ENCODE results near the gene BAIAP3. TPM values are rescaled to one million over a fixed set of nuclear protein-coding genes. Genes with fewer than 3 reads are reported as not detected.

The BAIAP3 gene
- total and polyA plus RNA-seq, 10 of the 15 experiments (the other 5 are each of a cell fraction or from before 2014, with no cell fraction given), result 0.03 to 0.56 (median 0.17) TPM; not detected in 3

GRCh38 chr16:1394367-1394951 lies 61.0 kb downstream of the BAIAP3 start:
- POLR2A ChIA-PET, result no interaction called here

More at GRCh38 chr16:1394367-1394951, 61.0 kb downstream of the BAIAP3 start:
- Histone ChIP-seq H3K9ac (ENCODE audit: control insufficient read depth, insufficient read depth, low read length) (no peak overlapping the region), H3K4me1 (ENCODE audit: control insufficient read depth, insufficient read depth, low read length) (no peaks in the 10 kb centered on the region), H4K20me1 (ENCODE audit: control insufficient read depth, insufficient read depth) (no peaks in the 10 kb centered on the region), H3K9me3 (replicated peaks; ENCODE audit: control insufficient read depth, insufficient read depth, low read length) (no peaks in the 10 kb centered on the region), H3K27me3 (replicated peaks in 1 of 2; ENCODE audit: control insufficient read depth in 2 of 2, insufficient read depth in 2 of 2, low read length in 1 of 2) (no peaks in the 10 kb centered on the region), H3K36me3 (ENCODE audit: control insufficient read depth in 2 of 2, insufficient read depth in 2 of 2, low read length in 1 of 2) (no peaks in the 10 kb centered on the region; a peak in 1 of 4 replicates), H2AFZ (ENCODE audit: control insufficient read depth, low read depth, low read length) (no peak overlapping the region), H3K27ac (ENCODE audit: control insufficient read depth, insufficient read depth) (no peak overlapping the region), H3K4me3 (no peak overlapping the region), H3K79me2 (ENCODE audit: control insufficient read depth, insufficient read depth, low read length) (no peaks in the 10 kb centered on the region), H3K4me2 (ENCODE audit: control insufficient read depth, insufficient read depth) (no peak overlapping the region)
- 87% methylated on average over 19 of the region's 19 CpGs for WGBS (ENCODE audit: insufficient coverage, insufficient replicate concordance, low lambda C conversion rate, missing lambda C conversion rate)
- ChIA-PET CTCF (no interaction called here), RAD21 (ENCODE audit: unreplicated experiment) (interaction anchor here (0.6 kb wide), 1 partner anchor 10 kb away, joined by 4 read pairs; no protein-coding TSS in a partner anchor), SMC1A (ENCODE audit: uncharacterized antibody, unreplicated experiment) (no interaction called here)
- no peak for FAIRE-seq
- DNase-seq (ENCODE audit: low read depth, low spot score), result no peak
- ATAC-seq, result no peak
- in situ Hi-C loops (cut with MboI) (no loop called here), intact Hi-C loops (cut with micrococcal nuclease; ENCODE audit: unreplicated experiment) (no loop called here)
- BruUV-seq (replicated peaks), result no TSS peak
- TF ChIP-seq HDGF (IDR thresholded peaks at IDR 0.05) (no peak), WRNIP1 (IDR thresholded peaks at IDR 0.05; ENCODE audit: borderline replicate concordance, low read depth, low read length) (no peak), BHLHE40 (IDR thresholded peaks at IDR 0.05; ENCODE audit: borderline replicate concordance in 1 of 2, low read depth in 2 of 2, low read length in 1 of 2) (no peak), BACH1 (IDR thresholded peaks at IDR 0.05; ENCODE audit: borderline replicate concordance) (no peak), MEF2B (IDR thresholded peaks at IDR 0.05; ENCODE audit: partially characterized antibody, poor library complexity, severe bottlenecking) (no peak), RAD21 (IDR thresholded peaks at IDR 0.05; ENCODE audit: insufficient read depth, low read depth, low read length) (no peak), SREBF2 (IDR thresholded peaks at IDR 0.05; ENCODE audit: low read length) (no peak), IRF4 (IDR thresholded peaks at IDR 0.05; ENCODE audit: low read depth, low read length) (no peak), HCFC1 (IDR thresholded peaks at IDR 0.05; ENCODE audit: low read length) (no peak), KDM1A (IDR thresholded peaks at IDR 0.05; ENCODE audit: borderline replicate concordance) (no peak), ETV6 (conservative IDR thresholded peaks at IDR 0.05 in 1 of 2, IDR thresholded peaks at IDR 0.05 in 1 of 2; ENCODE audit: borderline replicate concordance in 1 of 2, low read depth in 1 of 2) (no peak), ATF7 (IDR thresholded peaks at IDR 0.05; ENCODE audit: low read depth) (no peak)
- TF ChIP-seq, protein P1, sequence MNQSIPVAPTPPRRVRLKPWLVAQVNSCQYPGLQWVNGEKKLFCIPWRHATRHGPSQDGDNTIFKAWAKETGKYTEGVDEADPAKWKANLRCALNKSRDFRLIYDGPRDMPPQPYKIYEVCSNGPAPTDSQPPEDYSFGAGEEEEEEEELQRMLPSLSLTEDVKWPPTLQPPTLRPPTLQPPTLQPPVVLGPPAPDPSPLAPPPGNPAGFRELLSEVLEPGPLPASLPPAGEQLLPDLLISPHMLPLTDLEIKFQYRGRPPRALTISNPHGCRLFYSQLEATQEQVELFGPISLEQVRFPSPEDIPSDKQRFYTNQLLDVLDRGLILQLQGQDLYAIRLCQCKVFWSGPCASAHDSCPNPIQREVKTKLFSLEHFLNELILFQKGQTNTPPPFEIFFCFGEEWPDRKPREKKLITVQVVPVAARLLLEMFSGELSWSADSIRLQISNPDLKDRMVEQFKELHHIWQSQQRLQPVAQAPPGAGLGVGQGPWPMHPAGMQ (IDR thresholded peaks at IDR 0.05; ENCODE audit: borderline replicate concordance), result no peak
- TF ChIP-seq, protein P2, sequence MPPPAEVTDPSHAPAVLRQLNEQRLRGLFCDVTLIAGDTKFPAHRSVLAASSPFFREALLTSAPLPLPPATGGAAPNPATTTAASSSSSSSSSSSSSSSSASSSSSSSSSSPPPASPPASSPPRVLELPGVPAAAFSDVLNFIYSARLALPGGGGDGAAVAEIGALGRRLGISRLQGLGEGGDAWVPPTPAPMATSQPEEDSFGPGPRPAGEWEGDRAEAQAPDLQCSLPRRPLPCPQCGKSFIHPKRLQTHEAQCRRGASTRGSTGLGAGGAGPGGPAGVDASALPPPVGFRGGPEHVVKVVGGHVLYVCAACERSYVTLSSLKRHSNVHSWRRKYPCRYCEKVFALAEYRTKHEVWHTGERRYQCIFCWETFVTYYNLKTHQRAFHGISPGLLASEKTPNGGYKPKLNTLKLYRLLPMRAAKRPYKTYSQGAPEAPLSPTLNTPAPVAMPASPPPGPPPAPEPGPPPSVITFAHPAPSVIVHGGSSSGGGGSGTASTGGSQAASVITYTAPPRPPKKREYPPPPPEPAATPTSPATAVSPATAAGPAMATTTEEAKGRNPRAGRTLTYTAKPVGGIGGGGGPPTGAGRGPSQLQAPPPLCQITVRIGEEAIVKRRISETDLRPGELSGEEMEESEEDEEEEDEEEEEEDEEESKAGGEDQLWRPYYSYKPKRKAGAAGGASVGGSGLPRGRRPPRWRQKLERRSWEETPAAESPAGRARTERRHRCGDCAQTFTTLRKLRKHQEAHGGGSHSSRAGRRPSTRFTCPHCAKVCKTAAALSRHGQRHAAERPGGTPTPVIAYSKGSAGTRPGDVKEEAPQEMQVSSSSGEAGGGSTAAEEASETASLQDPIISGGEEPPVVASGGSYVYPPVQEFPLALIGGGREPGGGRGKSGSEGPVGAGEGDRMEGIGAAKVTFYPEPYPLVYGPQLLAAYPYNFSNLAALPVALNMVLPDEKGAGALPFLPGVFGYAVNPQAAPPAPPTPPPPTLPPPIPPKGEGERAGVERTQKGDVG (CRISPR knock-in tag; IDR thresholded peaks at IDR 0.05), result no peak
